Calu3 (cell line): ENCODE results near the gene COL19A1. TPM values are rescaled to one million over a fixed set of nuclear protein-coding genes. Genes with fewer than 3 reads are reported as not detected.

ENCODE experiments used
- BruUV-seq: library from RNA; stranded (reverse); fragments of 400-500 nt; replicated peaks from 2 replicates; lab custom pipeline; 2021; lab: Mats Ljungman, UMichigan
- CTCF ChIA-PET: fragments of 300-600 bp; sonication (Branson Sonifier 250); formaldehyde crosslinking; loops from one replicate; lab custom pipeline; 2022; ENCODE audit warnings: antibody characterized with exemption; lab: Charles Lee
- DNase-seq: peaks from one replicate; pipeline ENCODE4 v3.0.0; 2022
- H3K27ac Mint-ChIP-seq: one replicate; pipeline ENCODE4 v1.8.0; 2022; ENCODE audit warnings: mixed read lengths; ENCODE audit not compliant: unreplicated experiment
- H3K27me3 Mint-ChIP-seq: one replicate; pipeline ENCODE4 v1.8.0; 2022; ENCODE audit warnings: mixed read lengths; ENCODE audit not compliant: unreplicated experiment
- H3K36me3 Mint-ChIP-seq: one replicate; pipeline ENCODE4 v1.8.0; 2022; ENCODE audit warnings: mild to moderate bottlenecking, moderate library complexity, mixed read lengths; ENCODE audit not compliant: insufficient read depth, unreplicated experiment
- H3K4me1 Mint-ChIP-seq: one replicate; pipeline ENCODE4 v1.8.0; 2022; ENCODE audit warnings: mild to moderate bottlenecking, low read depth, mixed read lengths; ENCODE audit not compliant: unreplicated experiment
- H3K4me3 Mint-ChIP-seq: one replicate; pipeline ENCODE4 v1.8.0; 2022; ENCODE audit warnings: mild to moderate bottlenecking, low read depth, moderate library complexity, mixed read lengths; ENCODE audit not compliant: unreplicated experiment
- H3K9me3 Mint-ChIP-seq: one replicate; pipeline ENCODE4 v1.8.0; 2022; ENCODE audit warnings: low read depth, mixed read lengths; ENCODE audit not compliant: unreplicated experiment
- CTCF ChIP-seq: fragments of 200-600 bp; IDR thresholded peaks from one replicate; pipeline ENCODE4 v1.8.0; 2022; ENCODE audit warnings: antibody characterized with exemption; ENCODE audit not compliant: unreplicated experiment
- intact Hi-C: fragments of 100-400 bp; cut with micrococcal nuclease; formaldehyde crosslinking; loops from one replicate; pipeline ENCODE4 v1.10.0; 2022; ENCODE audit not compliant: unreplicated experiment
- total RNA-seq: library from RNA; stranded (reverse); gene quantifications from 2 replicates; pipeline ENCODE4 v1.2.3, GENCODE V29; 2022

COL19A1 gene
- total RNA-seq, 1 experiment from 2014 or later = not detected

- CTCF ChIA-PET = no interaction called here
- intact Hi-C loops = loop anchor here (5.0 kb wide), 1 partner anchor 133 kb away; no protein-coding TSS in a partner anchor
- Mint-ChIP-seq H3K4me3 (no peak overlapping the region), H3K27ac (no peak overlapping the region), H3K4me1 (peaks cover 19% of the 10 kb centered on the region), H3K36me3 (peaks cover 11% of the 10 kb centered on the region), H3K27me3 (peaks cover 35% of the 10 kb centered on the region), H3K9me3 (no peaks in the 10 kb centered on the region)
- BruUV-seq = no TSS peak
- no peak for DNase-seq
- TF ChIP-seq CTCF = no peak
Observed at GRCh38 chr6:69865126-69865525, 1.2 kb upstream of the COL19A1 start.

DNA sequence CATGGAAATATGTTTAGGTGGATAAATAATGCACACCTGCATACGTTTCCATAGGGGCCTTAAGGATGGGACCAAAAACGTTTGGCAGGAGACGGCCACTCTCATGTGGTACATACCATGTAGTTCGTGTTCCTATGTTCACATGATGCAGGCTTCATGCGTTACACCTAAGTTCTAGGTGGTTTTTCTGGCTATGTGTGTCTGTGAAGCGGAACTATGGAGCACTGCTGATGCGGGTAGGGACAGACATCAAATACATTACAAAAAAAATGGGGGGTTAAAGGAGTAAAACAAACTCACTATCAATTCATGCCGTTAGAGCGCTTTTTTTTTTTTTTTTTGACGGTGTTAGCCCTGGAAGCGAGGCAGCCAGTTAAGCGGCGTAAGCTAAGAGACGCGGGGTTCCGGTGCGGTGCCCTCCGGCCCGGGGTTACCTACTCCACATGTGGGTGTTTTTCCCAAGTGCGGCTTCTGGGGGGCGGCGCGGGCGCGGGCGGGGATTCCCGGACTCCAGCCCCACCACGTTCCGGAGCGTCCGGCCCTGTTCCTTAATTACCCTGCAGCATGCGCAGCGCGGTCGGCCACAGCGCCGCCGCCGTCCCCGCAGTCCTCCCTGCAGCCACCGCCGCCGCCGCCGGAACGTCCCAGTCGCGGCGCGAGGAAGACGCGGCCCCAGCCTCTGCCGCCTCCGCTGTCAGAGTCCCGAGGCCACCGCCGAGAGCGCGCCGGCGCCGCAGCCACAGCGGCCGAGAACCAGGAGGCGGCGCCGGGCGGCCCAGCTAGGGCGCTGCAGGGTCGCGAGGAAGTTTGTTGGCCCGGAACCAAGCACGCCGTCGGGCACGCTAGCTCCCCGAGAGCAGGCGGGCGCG lies 648 bp downstream of the COL19A1 start:
- intact Hi-C loops = loop anchor here (5.0 kb wide), 1 partner anchor 135 kb away; no protein-coding TSS in a partner anchor
- CTCF ChIA-PET = interaction anchor here (0.7 to 1.5 kb wide), 2 partner anchors 70 to 242 kb away, joined by 5 read pairs; partner anchors contain the start of gene LMBRD1
- peaks cover 43% of the 10 kb centered on the region for H3K27me3 Mint-ChIP-seq
- peaks cover 19% of the 10 kb centered on the region for H3K4me1 Mint-ChIP-seq
- H3K27ac Mint-ChIP-seq = peak overlapping the region; percentile 51
- H3K9me3 Mint-ChIP-seq = no peaks in the 10 kb centered on the region
- BruUV-seq = no TSS peak
- peaks cover 11% of the 10 kb centered on the region for H3K36me3 Mint-ChIP-seq
- DNase-seq = peak; percentile 74
- no peak for TF ChIP-seq CTCF
- peak overlapping the region; percentile 83 for H3K4me3 Mint-ChIP-seq

- Mint-ChIP-seq H3K27me3 (peaks cover 43% of the 10 kb centered on the region), H3K36me3 (peaks cover 11% of the 10 kb centered on the region), H3K4me3 (peak overlapping the region; percentile 83), H3K4me1 (peaks cover 19% of the 10 kb centered on the region), H3K9me3 (no peaks in the 10 kb centered on the region), H3K27ac (no peak overlapping the region)
- TF ChIP-seq CTCF = no peak
- CTCF ChIA-PET = interaction anchor here (0.7 to 1.5 kb wide), 2 partner anchors 71 to 241 kb away, joined by 5 read pairs; partner anchors contain the start of gene LMBRD1
- BruUV-seq = no TSS peak
- intact Hi-C loops = loop anchor here (5.0 kb wide), 1 partner anchor 135 kb away; no protein-coding TSS in a partner anchor
- DNase-seq = no peak
Observed at GRCh38 chr6:69867639-69867976, 1.3 kb downstream of the COL19A1 start.

- CTCF ChIA-PET = interaction anchor here (0.6 kb wide), 1 partner anchor 177 kb away, joined by 4 read pairs; no protein-coding TSS in a partner anchor
- intact Hi-C loops = loop anchor here (5.0 kb wide), 1 partner anchor 136 kb away; no protein-coding TSS in a partner anchor
- Mint-ChIP-seq H3K4me1 (peaks cover 19% of the 10 kb centered on the region), H3K27ac (no peak overlapping the region), H3K9me3 (no peaks in the 10 kb centered on the region), H3K36me3 (peaks cover 11% of the 10 kb centered on the region), H3K4me3 (no peak overlapping the region), H3K27me3 (peaks cover 43% of the 10 kb centered on the region)
- no TSS peak for BruUV-seq
- peak; percentile 16 for TF ChIP-seq CTCF
- DNase-seq = no peak
Observed at GRCh38 chr6:69868252-69868804, 2.0 kb downstream of the COL19A1 start.
